DMS79 (cell line): ENCODE measurements around the gene GBF1.
"Not testable (repeated sequence)": the region's sequence is repeated elsewhere in the genome, so short reads cannot be mapped to it uniquely, and the experiment has no call there.

ENCODE experiments used
- DNase-seq: peaks from one replicate; lab custom pipeline; 2025; lab: John Stamatoyannopoulos, UW

The GBF1 gene

GRCh38 chr10:102308318-102308717 lies 63.0 kb downstream of the GBF1 start:
- not testable (repeated sequence) for DNase-seq

- DNase-seq, result no peak
These were observed 63.9 kb downstream of the GBF1 start for GRCh38 chr10:102309236-102309635.

- DNase-seq, result no peak
These were observed 64.6 kb downstream of the GBF1 start for GRCh38 chr10:102309916-102310315.

- DNase-seq, result no peak
These were observed 65.2 kb downstream of the GBF1 start for GRCh38 chr10:102310361-102311024.

GRCh38 chr10:102311025-102311420 lies 65.7 kb downstream of the GBF1 start:
- DNase-seq, result no peak

GRCh38 chr10:102312683-102313082 lies 67.4 kb downstream of the GBF1 start:
- DNase-seq, result no peak

GRCh38 chr10:102313221-102313896 lies 68.0 kb downstream of the GBF1 start:
- DNase-seq, result no peak

GRCh38 chr10:102314801-102315200 lies 69.5 kb downstream of the GBF1 start:
- no peak for DNase-seq

- DNase-seq, result no peak
These were observed 71.1 kb downstream of the GBF1 start for GRCh38 chr10:102316421-102316820.

GRCh38 chr10:102322914-102323313 lies 77.6 kb downstream of the GBF1 start:
- DNase-seq, result no peak

GRCh38 chr10:102324061-102324460 lies 78.7 kb downstream of the GBF1 start:
- DNase-seq, result no peak

- no peak for DNase-seq
These were observed 80.7 kb downstream of the GBF1 start for GRCh38 chr10:102326031-102326430.

- DNase-seq, result peak; percentile 28
These were observed 81.7 kb downstream of the GBF1 start for GRCh38 chr10:102327002-102327401.

GRCh38 chr10:102327641-102328040 lies 82.3 kb downstream of the GBF1 start:
- no peak for DNase-seq

- no peak for DNase-seq
These were observed 87.4 kb downstream of the GBF1 start for GRCh38 chr10:102332772-102333171.

- no peak for DNase-seq
These were observed 88.8 kb downstream of the GBF1 start for GRCh38 chr10:102334101-102334500.

GRCh38 chr10:102335184-102335583 lies 89.9 kb downstream of the GBF1 start:
- DNase-seq, result no peak

- DNase-seq, result no peak
These were observed 95.8 kb downstream of the GBF1 start for GRCh38 chr10:102341038-102341688.

GRCh38 chr10:102342458-102342857 lies 97.1 kb downstream of the GBF1 start:
- DNase-seq, result no peak

- DNase-seq, result no peak
These were observed 97.6 kb downstream of the GBF1 start for GRCh38 chr10:102342958-102343357.

GRCh38 chr10:102344067-102344466 lies 98.7 kb downstream of the GBF1 start:
- DNase-seq, result no peak

GRCh38 chr10:102347236-102347828 lies 102.0 kb downstream of the GBF1 start:
- no peak for DNase-seq
